ENCODE measurements around the gene EIF2AK2.

DNA sequence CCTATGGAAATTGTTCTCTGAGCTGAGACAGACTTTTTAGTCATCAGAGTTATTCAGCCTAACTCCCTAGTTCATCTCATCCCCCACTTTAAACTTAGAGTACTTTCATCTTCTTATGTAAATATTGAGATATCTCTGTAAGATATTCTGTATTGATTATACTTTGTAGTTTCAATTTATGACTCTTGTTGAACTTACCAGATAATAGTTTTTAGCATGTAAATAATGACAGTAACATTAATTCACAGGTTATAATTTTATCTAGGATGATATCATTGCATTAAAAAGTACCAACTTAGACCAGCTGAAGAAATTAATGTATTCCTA is 14.8 kb upstream of the EIF2AK2 start:
- TF ChIP-seq, protein P1, sequence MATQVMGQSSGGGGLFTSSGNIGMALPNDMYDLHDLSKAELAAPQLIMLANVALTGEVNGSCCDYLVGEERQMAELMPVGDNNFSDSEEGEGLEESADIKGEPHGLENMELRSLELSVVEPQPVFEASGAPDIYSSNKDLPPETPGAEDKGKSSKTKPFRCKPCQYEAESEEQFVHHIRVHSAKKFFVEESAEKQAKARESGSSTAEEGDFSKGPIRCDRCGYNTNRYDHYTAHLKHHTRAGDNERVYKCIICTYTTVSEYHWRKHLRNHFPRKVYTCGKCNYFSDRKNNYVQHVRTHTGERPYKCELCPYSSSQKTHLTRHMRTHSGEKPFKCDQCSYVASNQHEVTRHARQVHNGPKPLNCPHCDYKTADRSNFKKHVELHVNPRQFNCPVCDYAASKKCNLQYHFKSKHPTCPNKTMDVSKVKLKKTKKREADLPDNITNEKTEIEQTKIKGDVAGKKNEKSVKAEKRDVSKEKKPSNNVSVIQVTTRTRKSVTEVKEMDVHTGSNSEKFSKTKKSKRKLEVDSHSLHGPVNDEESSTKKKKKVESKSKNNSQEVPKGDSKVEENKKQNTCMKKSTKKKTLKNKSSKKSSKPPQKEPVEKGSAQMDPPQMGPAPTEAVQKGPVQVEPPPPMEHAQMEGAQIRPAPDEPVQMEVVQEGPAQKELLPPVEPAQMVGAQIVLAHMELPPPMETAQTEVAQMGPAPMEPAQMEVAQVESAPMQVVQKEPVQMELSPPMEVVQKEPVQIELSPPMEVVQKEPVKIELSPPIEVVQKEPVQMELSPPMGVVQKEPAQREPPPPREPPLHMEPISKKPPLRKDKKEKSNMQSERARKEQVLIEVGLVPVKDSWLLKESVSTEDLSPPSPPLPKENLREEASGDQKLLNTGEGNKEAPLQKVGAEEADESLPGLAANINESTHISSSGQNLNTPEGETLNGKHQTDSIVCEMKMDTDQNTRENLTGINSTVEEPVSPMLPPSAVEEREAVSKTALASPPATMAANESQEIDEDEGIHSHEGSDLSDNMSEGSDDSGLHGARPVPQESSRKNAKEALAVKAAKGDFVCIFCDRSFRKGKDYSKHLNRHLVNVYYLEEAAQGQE (IDR thresholded peaks at IDR 0.05; ENCODE audit: insufficient read depth in 1 of 2, low read depth in 2 of 2, low read length in 2 of 2): no peak
- TF ChIP-seq FOXP2 (optimal IDR thresholded peaks at IDR 0.05; ENCODE audit: borderline replicate concordance, extremely low read depth, extremely low read length, insufficient read depth) (no peak), POLR2AphosphoS5 (IDR thresholded peaks at IDR 0.05; ENCODE audit: low read depth, low read length) (no peak), SIN3A (IDR thresholded peaks at IDR 0.05; ENCODE audit: borderline replicate concordance, insufficient read depth, low read length) (no peak), TAF1 (IDR thresholded peaks at IDR 0.05; ENCODE audit: borderline replicate concordance, insufficient read depth, low read length) (no peak)

Measured in PFSK-1 (cell line).